Jurkat, Clone E6-1 (cell line): Measurements from ENCODE around the gene DHRS4L2.
A peak's percentile ranks its signal among the peaks of the same experiment; 100 is the strongest.
"Not testable (repeated sequence)": the region's sequence is repeated elsewhere in the genome, so short reads cannot be mapped to it uniquely, and the experiment has no call there.

Experiments
- DNase-seq: peaks from one replicate; pipeline ENCODE4 v3.0.0-alpha.2; 2011; ENCODE audit warnings: low read depth, low spot score
- H3K4me3 ChIP-seq: 2 replicates; pipeline ENCODE4 v1.5.1; 2011; ENCODE audit warnings: mild to moderate bottlenecking, low read length, control low read depth, moderate library complexity

Gene DHRS4L2

DNA sequence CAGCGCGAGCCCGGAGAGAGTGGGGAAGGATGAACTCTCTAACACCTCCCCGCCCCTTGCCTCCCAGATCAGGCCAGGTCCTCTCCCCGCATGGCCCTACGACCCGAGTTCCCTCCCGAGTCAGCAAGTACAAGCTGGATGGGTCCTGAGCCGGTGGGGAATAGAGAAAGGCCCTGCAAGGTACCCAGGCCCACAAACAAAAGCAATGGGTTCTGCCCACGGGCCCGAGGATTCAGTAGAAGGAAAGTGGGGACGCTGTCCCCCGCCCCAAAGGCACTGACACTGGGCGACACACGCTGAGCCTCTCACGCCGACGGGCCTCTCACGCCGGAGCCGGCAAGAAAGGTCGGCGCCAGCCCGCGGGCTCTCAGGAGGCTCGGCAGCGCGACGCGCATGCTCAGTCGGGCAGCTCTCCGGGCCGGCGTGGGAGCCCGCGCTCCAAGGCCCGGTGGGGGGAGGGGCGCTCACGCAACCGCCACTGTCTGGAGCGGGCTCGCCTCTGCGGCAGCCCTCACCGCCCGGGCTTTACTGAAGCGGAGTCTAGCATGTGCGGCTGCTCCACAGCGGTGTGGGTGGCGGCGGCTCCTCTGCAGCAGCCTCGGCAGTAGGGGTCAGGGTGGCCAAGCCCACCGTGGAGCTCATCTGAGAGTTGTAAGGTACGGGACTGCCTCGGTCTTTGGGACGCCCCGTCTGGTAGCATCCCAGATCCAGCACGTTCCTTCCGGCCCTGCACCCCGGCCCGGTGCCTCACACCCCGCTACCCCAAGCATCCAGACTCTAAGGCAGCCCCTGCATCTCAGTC is 19.0 kb upstream of the DHRS4L2 start:
- not testable (repeated sequence) for DNase-seq
- peak overlapping the region; percentile 46 for H3K4me3 ChIP-seq

DNA sequence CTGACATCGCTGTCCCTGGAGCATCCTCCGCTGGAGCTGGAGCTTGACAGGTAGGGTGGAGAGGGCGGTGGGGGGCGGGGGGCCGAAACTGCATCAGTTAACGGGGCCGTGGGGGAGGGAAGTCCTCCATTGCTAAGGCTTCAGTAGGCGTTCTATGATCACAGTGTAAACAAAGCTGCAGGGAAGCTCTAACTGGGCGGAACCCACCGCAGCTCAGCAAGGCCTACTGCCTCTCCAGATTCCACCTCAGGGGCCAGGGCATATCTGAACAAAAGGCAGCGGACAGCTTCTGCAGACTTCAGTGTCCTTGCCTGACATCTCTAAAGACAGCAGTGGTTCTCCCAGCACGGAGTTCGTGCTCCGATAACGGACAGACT is 18.5 kb upstream of the DHRS4L2 start:
- H3K4me3 ChIP-seq, DNase-seq: not testable (repeated sequence)

DNA sequence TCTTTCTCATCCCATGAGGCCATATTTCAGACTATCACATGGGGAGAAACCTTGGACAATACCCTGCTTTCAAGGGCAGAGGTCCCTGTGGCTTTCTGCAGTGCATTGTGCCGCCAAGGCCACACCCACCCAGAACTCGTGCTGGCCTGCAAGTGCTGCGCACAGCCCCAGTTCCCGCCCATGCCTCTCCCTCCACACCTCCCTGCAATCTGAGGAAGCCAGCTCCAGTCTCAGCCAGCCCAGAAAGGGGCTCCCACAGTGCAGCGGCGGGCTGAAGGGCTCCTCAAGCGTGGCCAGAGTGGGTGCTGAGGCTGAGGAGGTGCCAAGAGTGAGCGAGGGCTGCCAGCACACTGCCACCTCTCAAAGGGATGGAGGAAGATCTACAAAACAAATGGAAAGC is 15.6 kb upstream of the DHRS4L2 start:
- not testable (repeated sequence) for DNase-seq, H3K4me3 ChIP-seq

DNA sequence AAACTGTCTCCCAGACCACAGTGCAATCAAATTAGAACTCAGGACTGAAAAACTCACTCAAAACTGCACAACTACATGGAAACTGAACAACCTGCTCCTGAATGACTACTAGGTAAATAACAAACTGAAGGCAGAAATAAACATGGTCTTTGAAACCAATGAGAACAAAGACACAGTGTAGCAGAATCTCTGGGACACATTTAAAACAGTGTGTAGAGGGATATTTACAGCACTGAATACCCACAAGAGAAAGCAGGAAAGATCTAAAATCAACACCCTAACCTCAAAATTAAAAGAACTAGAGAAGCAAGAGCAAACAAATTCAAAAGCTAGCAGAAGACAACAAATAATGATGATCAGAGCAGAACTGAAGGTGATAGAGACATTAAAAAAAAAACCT is 14.7 kb upstream of the DHRS4L2 start:
- not testable (repeated sequence) for H3K4me3 ChIP-seq, DNase-seq

DNA sequence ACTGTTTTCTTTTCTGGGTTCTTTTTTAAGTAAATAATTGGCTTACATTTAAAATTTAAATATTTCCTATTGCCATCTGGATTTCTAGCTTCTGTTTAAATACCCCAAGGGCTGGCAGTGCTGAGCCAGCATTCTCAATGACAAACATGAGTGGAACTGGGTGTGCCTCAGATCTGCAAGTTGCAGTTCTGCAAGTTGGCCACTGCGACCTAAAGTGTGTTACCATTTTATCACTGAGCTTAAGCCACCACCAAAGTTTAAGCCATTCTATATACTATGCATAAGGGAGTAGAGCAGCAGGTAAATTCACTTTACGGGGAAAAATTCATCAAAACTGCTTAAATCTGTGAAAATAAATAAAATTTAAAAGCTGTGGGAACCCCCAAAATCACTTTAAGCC is 11.5 kb upstream of the DHRS4L2 start:
- DNase-seq, H3K4me3 ChIP-seq: not testable (repeated sequence)

DNA sequence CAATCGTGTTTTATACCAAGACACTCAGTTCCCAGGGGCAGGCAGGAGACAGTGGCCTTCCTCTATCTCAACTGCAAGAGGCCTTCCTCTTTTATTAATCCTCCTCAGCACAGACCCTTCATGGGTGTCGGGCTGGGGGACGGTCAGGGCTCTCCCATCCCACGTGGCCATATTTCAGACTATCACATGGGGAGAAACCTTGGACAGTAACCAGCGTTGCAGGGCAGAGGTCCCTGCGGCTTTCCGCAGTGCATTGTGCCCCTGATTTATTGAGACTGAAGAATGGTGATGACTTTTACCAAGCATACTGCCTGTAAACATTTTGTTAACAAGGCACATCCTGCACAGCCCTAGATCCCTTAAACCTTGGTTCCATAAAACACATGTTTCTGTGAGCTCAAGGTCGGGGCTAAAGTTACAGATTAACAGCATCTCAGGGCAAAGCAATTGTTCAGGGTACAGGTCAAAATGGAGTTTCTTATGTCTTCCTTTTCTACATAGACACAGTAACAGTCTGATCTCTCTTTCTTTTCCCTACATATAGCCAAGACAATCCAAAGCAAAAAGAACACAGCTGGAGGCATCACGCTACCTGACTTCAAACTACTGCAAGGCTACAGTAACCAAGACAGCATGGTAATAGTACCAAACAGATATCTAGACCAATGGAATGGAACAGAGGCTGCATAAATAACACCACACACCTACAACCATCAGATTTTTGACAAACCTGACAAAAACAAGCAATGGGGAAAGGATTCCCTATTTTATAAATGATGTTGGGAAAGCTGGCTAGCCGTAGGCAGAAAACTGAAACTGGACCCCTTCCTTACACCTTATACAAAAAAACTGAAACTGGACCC is 6.5 kb upstream of the DHRS4L2 start:
- not testable (repeated sequence) for DNase-seq, H3K4me3 ChIP-seq

DNA sequence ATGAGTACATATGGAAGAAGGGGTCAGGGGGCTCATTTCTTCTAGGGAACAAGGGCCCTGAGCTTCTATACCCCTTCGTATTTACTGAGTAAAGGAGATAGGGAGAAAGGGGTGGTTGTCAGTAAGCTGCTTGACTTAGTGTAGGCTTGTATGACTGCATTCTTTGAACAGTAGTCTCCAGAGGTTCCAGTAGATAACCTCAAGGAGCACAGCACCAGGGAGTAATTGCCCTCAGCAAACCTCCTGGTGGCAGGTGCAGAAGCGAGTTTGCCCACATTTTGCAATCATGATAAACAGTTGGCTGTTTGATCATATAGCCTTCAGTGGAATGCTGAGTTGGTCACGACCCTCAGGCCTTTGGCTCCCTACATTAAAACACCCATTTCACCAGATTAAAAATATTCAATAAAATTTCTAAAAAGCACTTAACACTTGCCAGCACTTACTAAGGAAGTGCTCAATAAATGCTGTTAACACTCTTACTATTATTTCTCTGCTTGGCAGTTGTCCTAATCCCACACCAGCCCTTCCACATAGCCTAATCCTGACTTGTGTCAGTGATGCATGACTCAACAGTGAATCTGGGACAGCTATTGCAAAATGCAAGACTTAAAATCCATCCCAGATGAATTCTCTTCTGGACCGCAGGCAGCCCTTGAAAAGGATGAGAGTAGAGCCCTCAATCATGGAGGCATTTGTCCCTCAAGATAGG is 3.7 kb upstream of the DHRS4L2 start:
- DNase-seq, result peak; percentile 83
- no peak overlapping the region for H3K4me3 ChIP-seq

DNA sequence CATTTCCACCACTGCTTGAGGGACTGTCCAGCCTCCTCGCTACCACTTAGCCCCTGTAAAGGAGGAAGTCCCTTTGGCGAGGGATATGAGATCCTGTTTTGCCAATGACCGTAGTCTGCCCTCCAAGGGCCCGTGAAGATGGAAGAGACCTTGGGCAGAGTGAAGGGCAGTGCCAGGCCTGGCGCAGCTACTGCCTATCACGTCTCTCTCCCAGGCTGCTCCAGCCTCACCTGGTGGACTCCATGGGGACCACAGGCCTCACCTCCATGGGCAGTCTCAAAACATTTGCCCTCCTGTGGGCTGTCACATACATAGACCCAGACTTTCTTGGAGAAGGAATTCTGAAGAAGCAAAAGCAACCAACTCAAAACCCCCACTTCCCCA is 514 bp upstream of the DHRS4L2 start:
- not testable (repeated sequence) for DNase-seq
- peak overlapping the region; percentile 82 for H3K4me3 ChIP-seq

DNA sequence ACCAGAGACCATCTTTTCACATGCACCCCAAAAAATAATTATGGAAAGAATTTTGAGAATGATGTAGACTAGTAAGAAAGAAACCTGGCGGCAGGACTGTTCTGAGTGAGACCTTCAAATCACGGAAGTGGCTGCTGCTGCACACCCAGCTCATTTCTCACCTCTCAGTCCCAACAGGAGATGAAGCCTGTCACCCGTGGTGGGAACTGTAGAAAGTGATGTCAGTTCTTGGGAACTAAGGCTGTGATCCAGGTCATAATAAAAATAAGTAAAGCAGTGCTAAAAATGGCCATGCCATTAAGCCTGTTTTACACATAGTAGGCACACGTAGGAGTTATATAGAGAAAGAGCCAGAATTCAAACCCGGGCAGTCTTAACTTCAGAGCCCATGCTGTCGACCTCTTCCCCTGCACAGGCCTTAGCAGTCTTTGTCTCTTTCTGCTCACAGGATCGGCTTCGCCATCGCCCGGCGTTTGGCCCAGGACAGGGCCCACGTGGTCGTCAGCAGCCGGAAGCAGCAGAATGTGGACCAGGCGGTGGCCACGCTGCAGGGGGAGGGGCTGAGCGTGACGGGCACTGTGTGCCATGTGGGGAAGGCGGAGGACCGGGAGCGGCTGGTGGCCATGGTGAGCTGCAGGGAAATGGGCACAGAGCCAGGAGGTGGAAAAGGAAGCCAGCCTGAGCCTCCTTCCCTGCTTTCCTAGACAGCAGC is 1.2 kb downstream of the DHRS4L2 start:
- not testable (repeated sequence) for DNase-seq
- peak overlapping the region; percentile 82 for H3K4me3 ChIP-seq

DNA sequence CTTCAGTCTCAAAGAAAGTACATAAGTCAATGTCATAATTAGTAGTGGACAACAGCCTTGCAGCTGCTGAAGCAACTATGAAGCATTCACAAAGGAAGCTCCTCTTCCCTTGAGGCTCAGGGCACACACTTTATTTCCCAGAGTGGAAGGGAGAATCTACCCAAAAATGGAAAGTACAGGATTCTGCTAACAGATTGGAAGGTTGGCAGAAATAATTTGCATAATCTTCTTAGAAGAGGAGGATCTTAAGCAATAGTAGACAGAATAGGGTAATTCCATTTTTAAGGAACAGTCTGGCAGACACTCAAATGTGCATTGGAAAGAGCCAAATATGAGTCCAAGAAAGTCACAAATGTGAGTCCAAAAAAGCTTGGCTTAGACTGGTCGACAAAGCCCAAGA is 2.2 kb downstream of the DHRS4L2 start:
- not testable (repeated sequence) for H3K4me3 ChIP-seq, DNase-seq

DNA sequence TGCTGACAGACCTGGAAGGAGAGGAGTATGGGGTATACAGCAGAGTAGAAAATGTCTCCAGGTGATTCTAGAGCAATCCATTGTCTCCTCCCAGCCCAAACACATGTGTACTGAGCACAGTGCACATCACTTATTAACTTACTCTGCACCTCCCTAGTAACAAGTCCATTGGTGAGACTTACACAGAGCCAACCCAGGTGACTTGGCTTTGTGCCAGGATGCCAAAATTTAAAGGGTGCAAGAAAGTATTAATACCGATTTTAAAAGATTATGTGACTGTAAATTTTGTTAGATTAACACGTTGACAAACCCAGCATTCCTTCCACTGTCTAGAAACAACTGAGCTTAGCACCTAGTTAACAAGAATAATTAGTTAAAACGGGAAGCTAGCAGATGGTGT is 4.3 kb downstream of the DHRS4L2 start:
- not testable (repeated sequence) for DNase-seq, H3K4me3 ChIP-seq

DNA sequence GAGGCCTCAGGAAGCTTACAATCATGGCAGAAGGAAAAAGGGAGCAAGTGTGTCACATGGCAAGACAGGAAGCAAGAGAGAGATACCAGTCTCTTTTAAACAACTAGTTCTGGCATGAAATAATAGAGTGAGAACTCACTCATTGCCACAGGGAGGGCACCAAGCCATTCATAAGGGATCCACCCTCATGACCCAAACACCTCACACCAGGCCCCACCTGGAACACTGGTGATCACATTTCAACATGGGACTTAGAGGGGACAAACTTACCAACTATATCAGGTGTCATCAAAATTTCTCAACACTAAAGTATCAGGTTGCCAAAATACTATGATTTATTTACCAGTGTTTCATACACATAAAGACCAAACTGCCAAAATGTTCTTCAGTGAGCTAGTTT is 7.3 kb downstream of the DHRS4L2 start:
- DNase-seq, H3K4me3 ChIP-seq: not testable (repeated sequence)

DNA sequence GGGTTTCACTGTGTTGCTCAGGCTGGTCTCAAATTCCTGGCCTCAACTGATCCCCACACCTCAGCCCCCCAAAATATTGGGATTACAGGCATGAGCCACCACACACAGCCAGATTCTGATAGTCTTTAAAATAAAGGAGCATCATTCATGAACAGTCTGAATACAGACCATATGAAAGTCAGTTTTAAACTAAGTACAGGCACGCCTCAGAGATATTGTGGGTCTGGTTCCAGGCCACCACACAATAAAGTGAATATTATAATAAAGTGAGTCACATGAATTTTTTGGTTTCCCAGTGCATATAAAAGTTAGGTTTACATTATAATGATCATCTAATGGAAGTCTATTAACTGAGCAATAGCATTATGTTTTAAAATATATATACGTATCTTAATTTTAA is 8.1 kb downstream of the DHRS4L2 start:
- not testable (repeated sequence) for H3K4me3 ChIP-seq, DNase-seq

DNA sequence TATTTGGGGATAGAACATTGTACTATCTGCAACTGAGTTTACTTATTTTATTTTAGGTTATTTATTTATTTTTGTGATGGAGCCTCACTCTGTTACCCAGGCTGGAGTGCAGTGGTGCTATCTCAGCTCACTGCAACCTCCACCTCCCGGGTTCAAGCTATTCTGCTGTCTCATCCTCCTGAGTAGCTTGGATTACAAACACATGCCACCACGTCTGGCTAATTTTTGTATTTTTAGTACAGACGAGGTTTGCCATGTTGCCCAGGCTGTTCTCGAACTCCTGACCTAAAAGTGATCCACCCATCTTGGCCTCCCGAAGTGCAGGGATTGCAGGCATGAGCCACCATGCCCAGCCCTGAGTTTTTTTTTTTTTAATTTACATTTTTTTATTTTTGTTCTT is 10.9 kb downstream of the DHRS4L2 start:
- not testable (repeated sequence) for H3K4me3 ChIP-seq, DNase-seq

DNA sequence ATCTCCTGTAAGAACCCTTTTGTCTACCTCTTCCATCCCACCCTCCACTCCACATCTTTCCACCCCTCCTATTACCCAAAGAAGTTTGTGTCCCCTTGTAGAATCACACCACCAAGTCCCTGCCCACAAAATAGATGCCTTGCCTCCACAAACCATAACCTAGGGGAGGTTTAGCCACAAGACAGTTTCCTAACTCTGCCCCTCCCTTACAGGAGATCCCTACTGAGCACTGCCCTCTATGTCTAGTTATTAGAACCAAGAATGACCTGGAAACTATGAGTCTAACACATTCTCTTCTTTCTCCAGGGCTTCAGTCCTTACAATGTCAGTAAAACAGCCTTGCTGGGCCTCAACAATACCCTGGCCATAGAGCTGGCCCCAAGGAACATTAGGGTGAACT is 12.3 kb downstream of the DHRS4L2 start:
- DNase-seq, result not testable (repeated sequence)

DNA sequence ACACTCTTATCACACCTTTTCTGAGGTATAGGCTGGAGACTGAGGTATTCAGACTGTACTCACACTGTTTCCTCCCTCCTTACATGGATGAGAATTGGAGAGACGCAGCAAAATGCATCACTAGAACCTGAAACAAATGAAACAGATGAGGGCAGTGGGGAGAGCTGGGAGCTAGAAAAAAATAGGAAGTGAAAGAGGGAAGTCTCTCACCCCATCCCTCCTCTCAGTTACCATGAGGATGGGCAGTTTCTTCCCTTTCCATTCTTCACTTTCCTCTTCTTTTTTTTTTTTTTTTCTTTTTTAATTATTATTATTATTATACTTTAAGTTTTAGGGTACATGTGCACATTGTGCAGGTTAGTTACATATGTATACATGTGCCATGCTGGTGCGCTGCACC is 12.9 kb downstream of the DHRS4L2 start:
- not testable (repeated sequence) for H3K4me3 ChIP-seq, DNase-seq

More for the DNA sequence above, 12.3 kb downstream of the DHRS4L2 start:
- not testable (repeated sequence) for H3K4me3 ChIP-seq

DNA sequence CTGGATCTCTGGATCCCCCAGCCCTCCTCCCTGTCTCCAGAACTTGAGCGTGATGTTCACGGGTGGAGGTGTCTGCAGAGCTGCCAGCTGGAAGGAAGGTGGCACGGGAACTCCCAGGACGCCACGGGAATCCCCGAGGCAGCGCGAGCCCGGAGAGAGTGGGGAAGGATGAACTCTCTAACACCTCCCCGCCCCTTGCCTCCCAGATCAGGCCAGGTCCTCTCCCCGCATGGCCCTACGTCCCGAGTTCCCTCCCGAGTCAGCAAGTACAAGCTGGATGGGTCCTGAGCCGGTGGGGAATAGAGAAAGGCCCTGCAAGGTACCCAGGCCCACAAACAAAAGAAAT is 17.7 kb downstream of the DHRS4L2 start:
- peak overlapping the region; percentile 52 for H3K4me3 ChIP-seq
- DNase-seq, result not testable (repeated sequence)

DNA sequence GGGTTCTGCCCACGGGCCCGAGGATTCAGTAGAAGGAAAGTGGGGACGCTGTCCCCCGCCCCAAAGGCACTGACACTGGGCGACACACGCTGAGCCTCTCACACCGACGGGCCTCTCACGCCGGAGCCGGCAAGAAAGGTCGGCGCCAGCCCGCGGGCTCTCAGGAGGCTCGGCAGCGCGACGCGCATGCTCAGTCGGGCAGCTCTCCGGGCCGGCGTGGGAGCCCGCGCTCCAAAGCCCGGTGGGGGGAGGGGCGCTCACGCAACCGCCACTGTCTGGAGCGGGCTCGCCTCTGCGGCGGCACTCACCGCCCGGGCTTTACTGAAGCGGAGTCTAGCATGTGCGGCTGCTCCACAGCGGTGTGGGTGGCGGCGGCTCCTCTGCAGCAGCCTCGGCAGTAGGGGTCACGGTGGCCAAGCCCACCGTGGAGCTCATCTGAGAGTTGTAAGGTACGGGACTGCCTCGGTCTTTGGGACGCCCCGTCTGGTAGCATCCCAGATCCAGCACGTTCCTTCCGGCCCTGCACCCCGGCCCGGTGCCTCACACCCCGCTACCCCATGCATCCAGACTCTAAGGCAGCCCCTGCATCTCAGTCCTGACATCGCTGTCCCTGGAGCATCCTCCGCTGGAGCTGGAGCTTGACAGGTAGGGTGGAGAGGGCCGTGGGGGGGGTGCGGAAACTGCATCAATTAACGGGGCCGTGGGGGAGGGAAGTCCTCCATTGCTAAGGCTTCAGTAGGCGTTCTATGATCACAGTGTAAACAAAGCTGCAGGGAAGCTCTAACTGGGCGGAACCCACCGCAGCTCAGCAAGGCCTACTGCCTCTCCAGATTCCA is 18.3 kb downstream of the DHRS4L2 start:
- H3K4me3 ChIP-seq, result peak overlapping the region; percentile 52
- not testable (repeated sequence) for DNase-seq
